Spleen (tissue), 7 donors: Measurements from ENCODE around the gene EPN1.

Experiments
- CTCF ChIP-seq, 11 experiments: fragments of 200-600 bp in 7 of 11; fragments of 450-650 bp in 4 of 11; sonication (generic) in 4 of 11; IDR thresholded peaks in 8 of 11; conservative IDR thresholded peaks in 3 of 11; 1 replicate in 7 of 11; 2 replicates in 4 of 11; pipeline versions ENCODE4 v1.4.0 to v1.8.0; 2016 to 2021; ENCODE audit warnings: antibody characterized with exemption in 11 of 11, inconsistent platforms in 4 of 11, mild to moderate bottlenecking in 1 of 11
- POLR2A ChIP-seq, 3 donors: fragments of 450-650 bp; IDR thresholded peaks; one replicate each; pipeline ENCODE4 v1.5.1; 2017; ENCODE audit warnings: antibody characterized with exemption in 3 of 3, mild to moderate bottlenecking in 1 of 3
- donor health status: DM: no; HTN: no; CAD: no; lungs with moderate emphysema.
- donor health status: DM: no; HTN: no; CAD: no.
- donor health status: DM: no; HTN: no; CAD: no.

GRCh38 chr19:55684946-55685681 is 10.1 kb downstream of the EPN1 start:
- no peak for TF ChIP-seq CTCF (IDR thresholded peaks at IDR 0.05 in 8 of 11, conservative IDR thresholded peaks at IDR 0.05 in 3 of 11)
- no peak for TF ChIP-seq POLR2A (IDR thresholded peaks at IDR 0.05)
